HepG2 (cell line): ENCODE measurements around the gene STYK1. TPM values are rescaled to one million over a fixed set of nuclear protein-coding genes. Genes with fewer than 3 reads are reported as not detected.

Source experiments
- ADNP ChIP-seq: sonication (generic); formaldehyde crosslinking; IDR thresholded peaks from 2 replicates; pipeline ENCODE4 v1.4.0; 2020; ENCODE audit warnings: missing genetic modification reagents
- HDAC6 ChIP-seq: fragments of 200-600 bp; sonication (generic); IDR thresholded peaks from 2 replicates; pipeline ENCODE4 v1.7.0; 2017; ENCODE audit warnings: mild to moderate bottlenecking, antibody characterized with exemption, low read length, low read depth
- MIXL1 ChIP-seq: IDR thresholded peaks from 2 replicates; pipeline ENCODE4 v1.6.1; 2016
- PHB2 ChIP-seq: fragments of 450-650 bp; IDR thresholded peaks from 2 replicates; pipeline ENCODE4 v1.6.1; 2018; ENCODE audit not compliant: partially characterized antibody
- SNAPC4 ChIP-seq: sonication (generic); formaldehyde crosslinking; IDR thresholded peaks from 2 replicates; pipeline ENCODE4 v1.4.0; 2020; ENCODE audit warnings: mild to moderate bottlenecking, missing genetic modification reagents
- U2AF2 ChIP-seq: fragments of 200-400 bp; formaldehyde crosslinking; IDR thresholded peaks from 2 replicates; pipeline ENCODE4 v1.6.1; 2017; ENCODE audit warnings: low read depth, mild to moderate bottlenecking, low read length
- ZNF101 ChIP-seq: sonication (generic); formaldehyde crosslinking; IDR thresholded peaks from 2 replicates; pipeline ENCODE4 v1.4.0; 2020; ENCODE audit warnings: mild to moderate bottlenecking, low read depth, missing genetic modification reagents, borderline replicate concordance
- ZNF317 ChIP-seq: sonication (generic); formaldehyde crosslinking; IDR thresholded peaks from 2 replicates; pipeline ENCODE4 v1.5.0; 2020; ENCODE audit warnings: mild to moderate bottlenecking, missing genetic modification reagents
- ZNF350 ChIP-seq: sonication (generic); formaldehyde crosslinking; IDR thresholded peaks from 2 replicates; pipeline ENCODE4 v1.4.0; 2020; ENCODE audit warnings: mild to moderate bottlenecking, low read depth, missing genetic modification reagents, borderline replicate concordance
- ZNF543 ChIP-seq: sonication (generic); formaldehyde crosslinking; IDR thresholded peaks from 2 replicates; pipeline ENCODE4 v1.4.0; 2020; ENCODE audit warnings: mild to moderate bottlenecking, missing genetic modification reagents
- ZNF546 ChIP-seq: sonication (generic); formaldehyde crosslinking; conservative IDR thresholded peaks from 2 replicates; pipeline ENCODE4 v1.8.1; 2023; ENCODE audit warnings: mild to moderate bottlenecking, missing genetic modification reagents
- polyA plus RNA-seq, 8 experiments: library from polyadenylated mRNA; depleted of rRNA in 3 of 8; stranded (reverse) in 7 of 8; unstranded in 1 of 8; fragments of >200 nt; fragmentation: Illumina TruSeq in 4 of 8; extraction: Trizol in 4 of 8; gene quantifications; 2 replicates each; pipeline versions ENCODE4 v1.2.1 to v1.2.3, GENCODE V29; 2011 to 2016; ENCODE audit warnings: low read depth in 4 of 8, missing spikeins in 1 of 8, mixed read lengths in 1 of 8; ENCODE audit not compliant: insufficient read depth in 1 of 8
- total RNA-seq, 5 experiments: library from RNA; depleted of rRNA; stranded (reverse); fragments of >200 nt; fragmentation: Illumina TruSeq; extraction: Trizol; gene quantifications; 2 replicates each; pipeline ENCODE4 v1.2.3, GENCODE V29; 2016; ENCODE audit warnings: low read depth in 1 of 5
- TF ChIP-seq, protein P1 (sequence below): sonication (generic); formaldehyde crosslinking; IDR thresholded peaks from 2 replicates; pipeline ENCODE4 v1.5.1; 2020; ENCODE audit warnings: mild to moderate bottlenecking, missing genetic modification reagents, borderline replicate concordance
- TF ChIP-seq, protein P2 (sequence below): sonication (generic); formaldehyde crosslinking; IDR thresholded peaks from 2 replicates; pipeline ENCODE4 v1.5.0; 2020; ENCODE audit warnings: mild to moderate bottlenecking, missing genetic modification reagents
- TF ChIP-seq, protein P3 (sequence below): IDR thresholded peaks from 2 replicates; pipeline ENCODE4 v1.6.1; 2016; ENCODE audit warnings: control low read depth

STYK1 gene
- total and polyA plus RNA-seq, 2 of the 13 experiments (the other 11 are each of a cell fraction or from before 2014, with no cell fraction given), result not detected

GRCh38 chr12:10722502-10722904 lies 48.7 kb upstream of the STYK1 start (continued):
- TF ChIP-seq, protein P1, sequence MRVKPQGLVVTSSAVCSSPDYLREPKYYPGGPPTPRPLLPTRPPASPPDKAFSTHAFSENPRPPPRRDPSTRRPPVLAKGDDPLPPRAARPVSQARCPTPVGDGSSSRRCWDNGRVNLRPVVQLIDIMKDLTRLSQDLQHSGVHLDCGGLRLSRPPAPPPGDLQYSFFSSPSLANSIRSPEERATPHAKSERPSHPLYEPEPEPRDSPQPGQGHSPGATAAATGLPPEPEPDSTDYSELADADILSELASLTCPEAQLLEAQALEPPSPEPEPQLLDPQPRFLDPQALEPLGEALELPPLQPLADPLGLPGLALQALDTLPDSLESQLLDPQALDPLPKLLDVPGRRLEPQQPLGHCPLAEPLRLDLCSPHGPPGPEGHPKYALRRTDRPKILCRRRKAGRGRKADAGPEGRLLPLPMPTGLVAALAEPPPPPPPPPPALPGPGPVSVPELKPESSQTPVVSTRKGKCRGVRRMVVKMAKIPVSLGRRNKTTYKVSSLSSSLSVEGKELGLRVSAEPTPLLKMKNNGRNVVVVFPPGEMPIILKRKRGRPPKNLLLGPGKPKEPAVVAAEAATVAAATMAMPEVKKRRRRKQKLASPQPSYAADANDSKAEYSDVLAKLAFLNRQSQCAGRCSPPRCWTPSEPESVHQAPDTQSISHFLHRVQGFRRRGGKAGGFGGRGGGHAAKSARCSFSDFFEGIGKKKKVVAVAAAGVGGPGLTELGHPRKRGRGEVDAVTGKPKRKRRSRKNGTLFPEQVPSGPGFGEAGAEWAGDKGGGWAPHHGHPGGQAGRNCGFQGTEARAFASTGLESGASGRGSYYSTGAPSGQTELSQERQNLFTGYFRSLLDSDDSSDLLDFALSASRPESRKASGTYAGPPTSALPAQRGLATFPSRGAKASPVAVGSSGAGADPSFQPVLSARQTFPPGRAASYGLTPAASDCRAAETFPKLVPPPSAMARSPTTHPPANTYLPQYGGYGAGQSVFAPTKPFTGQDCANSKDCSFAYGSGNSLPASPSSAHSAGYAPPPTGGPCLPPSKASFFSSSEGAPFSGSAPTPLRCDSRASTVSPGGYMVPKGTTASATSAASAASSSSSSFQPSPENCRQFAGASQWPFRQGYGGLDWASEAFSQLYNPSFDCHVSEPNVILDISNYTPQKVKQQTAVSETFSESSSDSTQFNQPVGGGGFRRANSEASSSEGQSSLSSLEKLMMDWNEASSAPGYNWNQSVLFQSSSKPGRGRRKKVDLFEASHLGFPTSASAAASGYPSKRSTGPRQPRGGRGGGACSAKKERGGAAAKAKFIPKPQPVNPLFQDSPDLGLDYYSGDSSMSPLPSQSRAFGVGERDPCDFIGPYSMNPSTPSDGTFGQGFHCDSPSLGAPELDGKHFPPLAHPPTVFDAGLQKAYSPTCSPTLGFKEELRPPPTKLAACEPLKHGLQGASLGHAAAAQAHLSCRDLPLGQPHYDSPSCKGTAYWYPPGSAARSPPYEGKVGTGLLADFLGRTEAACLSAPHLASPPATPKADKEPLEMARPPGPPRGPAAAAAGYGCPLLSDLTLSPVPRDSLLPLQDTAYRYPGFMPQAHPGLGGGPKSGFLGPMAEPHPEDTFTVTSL (CRISPR knock-in tag), result 0 out of 2 replicates have a peak, but pooled peaks have one; percentile 17
- no peak for TF ChIP-seq HDAC6
- peak; percentile 14; the same call in 1 of the 2 replicates for TF ChIP-seq ZNF317 (CRISPR knock-in tag)
- no peak for TF ChIP-seq PHB2
- 0 out of 2 replicates have a peak, but pooled peaks have one; percentile 16 for TF ChIP-seq ZNF543 (CRISPR knock-in tag)
- 0 out of 2 replicates have a peak, but pooled peaks have one; percentile 14 for TF ChIP-seq SNAPC4 (CRISPR knock-in tag)
- TF ChIP-seq MIXL1 (CRISPR knock-in tag), result no peak
- TF ChIP-seq ZNF101 (CRISPR knock-in tag), result 0 out of 2 replicates have a peak, but pooled peaks have one; percentile 25
- TF ChIP-seq, protein P2, sequence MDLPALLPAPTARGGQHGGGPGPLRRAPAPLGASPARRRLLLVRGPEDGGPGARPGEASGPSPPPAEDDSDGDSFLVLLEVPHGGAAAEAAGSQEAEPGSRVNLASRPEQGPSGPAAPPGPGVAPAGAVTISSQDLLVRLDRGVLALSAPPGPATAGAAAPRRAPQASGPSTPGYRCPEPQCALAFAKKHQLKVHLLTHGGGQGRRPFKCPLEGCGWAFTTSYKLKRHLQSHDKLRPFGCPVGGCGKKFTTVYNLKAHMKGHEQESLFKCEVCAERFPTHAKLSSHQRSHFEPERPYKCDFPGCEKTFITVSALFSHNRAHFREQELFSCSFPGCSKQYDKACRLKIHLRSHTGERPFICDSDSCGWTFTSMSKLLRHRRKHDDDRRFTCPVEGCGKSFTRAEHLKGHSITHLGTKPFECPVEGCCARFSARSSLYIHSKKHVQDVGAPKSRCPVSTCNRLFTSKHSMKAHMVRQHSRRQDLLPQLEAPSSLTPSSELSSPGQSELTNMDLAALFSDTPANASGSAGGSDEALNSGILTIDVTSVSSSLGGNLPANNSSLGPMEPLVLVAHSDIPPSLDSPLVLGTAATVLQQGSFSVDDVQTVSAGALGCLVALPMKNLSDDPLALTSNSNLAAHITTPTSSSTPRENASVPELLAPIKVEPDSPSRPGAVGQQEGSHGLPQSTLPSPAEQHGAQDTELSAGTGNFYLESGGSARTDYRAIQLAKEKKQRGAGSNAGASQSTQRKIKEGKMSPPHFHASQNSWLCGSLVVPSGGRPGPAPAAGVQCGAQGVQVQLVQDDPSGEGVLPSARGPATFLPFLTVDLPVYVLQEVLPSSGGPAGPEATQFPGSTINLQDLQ (CRISPR knock-in tag), result no peak
- no peak for TF ChIP-seq U2AF2
- TF ChIP-seq, protein P3, sequence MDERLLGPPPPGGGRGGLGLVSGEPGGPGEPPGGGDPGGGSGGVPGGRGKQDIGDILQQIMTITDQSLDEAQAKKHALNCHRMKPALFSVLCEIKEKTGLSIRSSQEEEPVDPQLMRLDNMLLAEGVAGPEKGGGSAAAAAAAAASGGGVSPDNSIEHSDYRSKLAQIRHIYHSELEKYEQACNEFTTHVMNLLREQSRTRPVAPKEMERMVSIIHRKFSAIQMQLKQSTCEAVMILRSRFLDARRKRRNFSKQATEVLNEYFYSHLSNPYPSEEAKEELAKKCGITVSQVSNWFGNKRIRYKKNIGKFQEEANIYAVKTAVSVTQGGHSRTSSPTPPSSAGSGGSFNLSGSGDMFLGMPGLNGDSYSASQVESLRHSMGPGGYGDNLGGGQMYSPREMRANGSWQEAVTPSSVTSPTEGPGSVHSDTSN (CRISPR knock-in tag), result no peak
- TF ChIP-seq ZNF350 (CRISPR knock-in tag), result no peak
- no peak for TF ChIP-seq ZNF546 (CRISPR knock-in tag)
- TF ChIP-seq ADNP (CRISPR knock-in tag), result 0 out of 2 replicates have a peak, but pooled peaks have one; percentile 29
